AML-193 (cell line): ENCODE data around the gene KDM5A.

Source experiments
- DNase-seq, 2 experiments: peaks; one replicate each; lab custom pipeline; 2025; lab: John Stamatoyannopoulos, UW

The KDM5A gene

DNA sequence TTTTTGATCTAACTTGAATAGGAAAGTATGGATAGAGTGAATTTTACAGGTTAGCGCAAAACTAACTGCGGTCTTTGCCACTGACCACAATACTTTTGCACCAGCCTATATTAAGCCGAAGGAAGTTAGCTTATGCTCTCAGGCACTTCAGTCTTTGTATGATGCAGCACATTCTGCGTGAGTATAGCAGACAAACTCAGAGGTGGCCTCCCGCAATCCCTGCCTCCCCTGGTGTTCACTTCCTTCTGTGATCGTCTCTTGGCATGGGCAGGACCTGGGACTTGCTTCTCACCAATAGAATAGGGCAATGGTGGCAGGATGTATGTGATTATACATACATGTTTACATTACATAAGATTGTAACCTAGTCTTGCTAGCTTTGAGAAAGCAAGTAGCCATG, 116.2 kb downstream of the KDM5A start:
- no peak for DNase-seq

- DNase-seq: no peak
Observed at GRCh38 chr12:271161-271560, 118.0 kb downstream of the KDM5A start.

- no peak for DNase-seq
Observed at GRCh38 chr12:269191-269590, 119.9 kb downstream of the KDM5A start.

DNA sequence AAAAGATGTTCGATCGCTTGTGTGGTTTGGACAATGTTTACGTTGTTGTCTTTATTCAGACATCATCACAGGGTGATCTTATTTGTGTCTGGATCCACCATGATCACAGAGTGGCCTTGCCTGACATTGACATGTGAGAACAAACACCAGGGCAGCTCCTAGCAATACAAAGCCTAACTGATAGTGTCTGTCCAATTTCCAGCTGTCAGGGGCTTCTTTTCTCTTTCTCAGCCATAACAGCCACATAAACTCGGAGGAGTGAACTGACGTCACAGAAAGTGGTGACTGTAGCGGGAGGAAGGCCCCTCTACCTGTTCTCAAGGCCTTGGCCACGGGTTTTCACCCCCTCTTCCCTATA, 120.7 kb downstream of the KDM5A start:
- no peak for DNase-seq

DNA sequence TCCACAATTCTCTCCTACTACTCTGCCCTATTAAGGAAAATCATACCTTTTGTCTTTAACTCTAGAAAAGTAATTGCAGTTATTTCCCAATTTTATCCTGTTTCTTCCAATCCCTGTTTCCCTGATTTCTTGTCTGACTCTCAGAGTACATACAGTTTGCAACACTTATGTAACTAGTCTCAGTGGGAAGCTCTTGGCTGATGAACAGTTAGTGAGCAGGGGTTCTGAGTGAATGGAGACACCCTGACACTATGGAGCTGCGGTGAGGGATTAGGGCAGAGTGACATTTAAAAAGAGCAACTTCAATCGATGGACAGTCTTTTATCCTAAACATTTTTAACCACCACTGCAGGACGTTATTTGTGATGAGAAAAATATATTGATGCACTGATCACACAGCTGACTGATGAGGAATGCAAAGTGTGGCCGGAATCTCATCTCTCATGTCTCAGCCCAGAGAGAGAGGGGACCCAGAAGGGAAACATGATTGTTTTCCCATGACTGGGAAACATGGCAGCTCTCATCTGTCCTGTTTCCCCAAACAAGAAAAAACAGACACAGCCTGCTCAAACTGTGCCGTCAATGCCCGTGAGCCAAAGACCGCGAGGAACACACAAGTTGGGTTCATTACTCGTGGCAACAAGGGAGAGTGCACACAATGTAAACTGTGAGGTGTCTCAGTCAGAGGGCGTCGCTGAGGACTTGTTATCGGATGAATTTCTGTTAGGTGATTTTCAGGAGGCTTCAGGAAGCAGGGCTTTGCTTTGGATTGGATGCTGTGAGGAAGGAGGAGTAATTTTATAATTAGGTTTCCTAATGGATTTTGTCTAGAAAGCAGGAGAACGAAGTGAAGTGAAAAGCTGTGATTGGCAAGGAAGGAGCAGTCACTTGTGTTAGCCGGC, 121.3 kb downstream of the KDM5A start:
- DNase-seq: no peak

GRCh38 chr12:265096-265495, 124.0 kb downstream of the KDM5A start:
- DNase-seq: no peak

DNA sequence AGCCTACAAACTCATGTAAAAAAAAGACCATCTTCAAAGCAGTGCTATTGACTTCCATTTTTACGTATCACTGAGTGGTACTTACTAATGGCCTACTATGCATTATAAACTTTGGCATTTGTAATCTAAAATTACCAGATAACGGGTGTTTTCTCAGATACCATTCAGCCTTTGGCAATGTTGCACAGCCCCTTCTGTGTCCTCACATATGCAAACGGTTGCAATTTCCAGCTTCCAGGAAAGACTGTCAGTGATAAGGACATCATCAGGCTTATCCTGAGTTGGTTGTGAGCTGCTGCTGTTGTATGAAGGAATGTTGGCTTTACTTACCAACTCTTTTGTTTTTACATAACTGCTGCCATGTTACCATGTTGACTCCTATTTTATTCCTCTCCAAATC, 124.9 kb downstream of the KDM5A start:
- no peak for DNase-seq

GRCh38 chr12:263574-263973, 125.5 kb downstream of the KDM5A start:
- DNase-seq: no peak

DNA sequence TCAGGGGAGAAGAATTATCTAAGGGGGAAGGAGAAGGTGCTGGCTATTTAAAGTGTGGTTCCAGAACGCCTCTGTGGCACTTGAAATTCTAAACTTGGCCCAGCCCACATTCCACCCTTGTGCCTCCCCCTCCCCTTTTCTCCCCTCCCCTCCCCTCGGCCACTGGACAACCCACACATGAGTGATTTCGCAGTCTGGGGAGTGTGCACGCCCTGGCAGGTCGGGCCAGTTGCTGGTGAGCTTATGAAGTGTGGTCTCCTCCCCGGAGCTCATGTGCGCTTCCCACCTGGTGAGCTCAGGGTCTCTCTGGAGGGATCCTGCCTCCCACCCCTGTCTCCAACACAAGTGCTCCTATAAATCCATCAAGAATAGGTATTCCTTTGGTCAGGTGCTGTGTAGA, 126.3 kb downstream of the KDM5A start, which contains the start of gene SLC6A13:
TSS of gene SLC6A13 (minus strand) at position 20 of the 400 bp plus-strand sequence. CDS start 2,784 bp downstream, outside the sequence.
- DNase-seq: no peak

- DNase-seq: no peak
Observed at GRCh38 chr12:262113-262512, 127.0 kb downstream of the KDM5A start.

GRCh38 chr12:257521-258321, 131.4 kb downstream of the KDM5A start:
- no peak for DNase-seq

DNA sequence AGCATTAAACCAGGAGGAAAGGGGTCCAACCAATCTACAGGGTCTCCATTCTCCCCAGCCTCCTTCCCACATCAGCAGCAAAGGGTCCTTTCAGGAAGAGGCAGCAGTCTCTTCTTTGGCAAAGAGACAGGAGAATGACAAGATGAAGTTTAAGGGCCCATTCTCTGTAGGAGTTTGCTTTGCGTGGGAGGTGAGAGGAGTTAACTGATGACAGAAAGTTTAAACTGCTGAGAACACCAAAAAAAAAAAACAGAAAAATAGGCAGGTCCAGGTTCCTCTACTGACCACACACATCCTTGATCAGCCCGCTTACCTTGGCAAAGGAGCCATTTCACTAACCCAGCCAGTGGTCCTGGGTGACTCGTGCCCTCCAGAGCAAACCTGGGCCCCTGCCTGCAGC, 132.2 kb downstream of the KDM5A start:
- no peak for DNase-seq

DNA sequence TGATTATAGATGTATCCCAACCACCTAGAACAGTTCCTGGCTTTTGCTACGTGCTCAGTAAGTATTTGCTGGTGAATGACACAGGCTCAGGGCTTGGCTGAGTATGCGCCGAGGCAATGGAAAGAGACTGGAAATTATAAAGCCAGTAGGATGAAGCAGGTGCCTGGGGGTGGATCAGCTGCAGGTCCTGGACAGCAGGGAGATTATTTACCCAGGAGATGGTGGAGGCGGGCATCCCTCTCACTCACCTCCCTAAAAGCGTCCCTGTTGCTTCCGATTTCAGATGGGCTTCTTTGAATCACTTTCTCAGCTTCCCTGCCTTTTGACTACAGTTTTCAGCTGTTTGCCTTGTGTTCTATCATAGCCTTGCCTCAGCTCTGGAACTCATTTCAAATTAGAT, 132.9 kb downstream of the KDM5A start:
- DNase-seq: no peak

GRCh38 chr12:254912-255311, 134.2 kb downstream of the KDM5A start:
- no peak for DNase-seq

GRCh38 chr12:254039-254438, 135.1 kb downstream of the KDM5A start:
- no peak for DNase-seq

- DNase-seq: no peak
Observed at GRCh38 chr12:253116-253831, 135.8 kb downstream of the KDM5A start.

GRCh38 chr12:252636-253035, 136.5 kb downstream of the KDM5A start:
- DNase-seq: no peak

- no peak for DNase-seq
Observed at GRCh38 chr12:247271-247670, 141.8 kb downstream of the KDM5A start.

DNA sequence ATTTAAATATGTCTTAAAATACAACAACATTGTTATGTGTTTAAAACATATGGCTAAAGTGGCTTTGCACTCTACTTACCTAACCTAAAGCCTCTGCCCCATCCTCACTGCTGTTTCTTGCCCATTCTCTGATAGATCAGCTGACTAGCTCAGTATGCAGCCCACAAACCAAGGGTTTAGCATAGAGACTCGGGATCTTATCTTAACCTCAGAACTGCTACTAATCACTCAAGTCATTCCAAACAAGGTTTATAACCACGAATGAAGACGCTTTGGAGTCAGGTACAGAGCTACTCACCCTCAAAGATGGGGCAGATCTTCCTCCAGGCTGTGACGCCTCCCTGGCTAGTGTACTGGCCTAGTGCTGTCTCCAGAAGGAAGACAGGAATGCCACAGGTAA, 145.7 kb downstream of the KDM5A start:
- no peak for DNase-seq

DNA sequence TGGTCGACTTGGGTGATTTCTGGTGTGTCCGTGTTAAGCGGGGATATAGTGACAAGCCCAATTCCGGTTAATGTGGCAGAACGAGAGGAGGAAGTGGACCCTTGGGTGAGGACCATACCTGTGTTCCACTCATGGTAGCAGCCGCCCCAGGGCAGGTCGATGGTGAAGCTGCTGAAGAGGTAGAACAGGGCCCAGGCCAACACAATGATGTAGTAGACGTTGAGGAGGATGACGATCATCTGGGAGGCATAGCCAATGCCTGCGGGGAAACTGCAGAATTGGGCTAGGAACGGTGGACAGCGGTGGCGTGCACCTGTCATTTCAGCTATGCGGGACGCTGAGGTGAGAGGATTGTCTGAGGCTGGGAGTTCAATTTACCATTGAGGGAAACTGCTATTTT, 146.6 kb downstream of the KDM5A start:
- DNase-seq: no peak

DNA sequence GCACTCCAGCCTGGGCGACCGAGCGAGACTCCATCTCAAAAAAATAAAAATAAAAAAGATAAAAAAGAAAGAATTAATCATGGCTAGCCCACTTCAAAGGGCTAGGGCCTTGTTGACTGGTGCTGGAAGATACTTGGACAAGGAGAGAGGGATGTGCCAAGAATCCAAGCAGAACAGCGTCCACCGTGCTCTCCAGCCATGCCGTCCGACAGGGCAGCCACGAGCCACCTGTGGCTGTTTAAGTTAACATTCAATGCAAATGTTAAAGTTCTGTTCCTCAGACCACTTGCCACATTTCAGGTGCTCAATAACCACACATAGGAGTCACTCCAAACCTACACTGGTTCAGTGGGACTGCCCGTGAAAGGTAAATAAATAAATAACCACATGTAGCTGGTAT, 147.9 kb downstream of the KDM5A start:
- no peak for DNase-seq

DNA sequence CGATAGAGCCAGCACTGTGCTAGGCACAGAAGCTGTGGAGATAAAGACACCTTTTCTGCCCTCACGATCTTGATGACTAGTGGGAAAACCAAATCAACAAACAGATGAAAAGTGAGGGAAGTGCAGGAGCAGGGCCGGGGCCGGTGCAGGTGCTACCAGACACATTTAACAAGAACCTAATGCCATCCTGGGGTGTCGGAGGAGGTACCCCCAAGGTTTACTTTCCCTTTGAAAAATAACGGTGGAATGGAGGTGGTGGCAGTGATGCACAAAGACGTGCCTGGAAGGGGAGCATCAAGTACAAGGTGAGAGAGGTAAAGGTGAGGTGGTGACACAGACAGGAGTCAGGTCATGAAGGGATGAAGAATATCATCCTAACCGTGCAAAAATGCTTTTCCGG, 148.6 kb downstream of the KDM5A start:
- DNase-seq: no peak
